SU-DHL-6 (cell line): ENCODE measurements around the gene OR2F2.

Source experiments
- H2AFZ ChIP-seq: fragments of 200-600 bp; sonication (generic); 2 replicates; pipeline ENCODE4 v1.6.1; 2014; ENCODE audit warnings: low read depth, mild to moderate bottlenecking, moderate library complexity, mixed read lengths, antibody characterized with exemption, low read length; ENCODE audit not compliant: severe bottlenecking
- H3F3A ChIP-seq: fragments of 200-600 bp; shearing (Covaris generic); 2 replicates; pipeline ENCODE4 v1.6.0; 2016; ENCODE audit warnings: antibody characterized with exemption, mild to moderate bottlenecking; ENCODE audit not compliant: insufficient read depth
- H3K27ac ChIP-seq: fragments of 200-600 bp; sonication (generic); 2 replicates; pipeline ENCODE4 v1.5.1; 2016; ENCODE audit warnings: low read depth, mild to moderate bottlenecking, low read length, moderate library complexity, mixed read lengths
- H3K27me3 ChIP-seq: fragments of 200-600 bp; sonication (generic), shearing (Covaris generic); 2 replicates; pipeline ENCODE4 v1.6.0; 2014; ENCODE audit warnings: mild to moderate bottlenecking, low read length
- H3K36me3 ChIP-seq: fragments of 200-600 bp; sonication (generic); 2 replicates; pipeline ENCODE4 v1.6.1; 2014; ENCODE audit warnings: mild to moderate bottlenecking, low read length, mixed read lengths
- H3K4me2 ChIP-seq: fragments of 300-600, 200-600 bp; shearing (Covaris generic), sonication (generic); 2 replicates; pipeline ENCODE4 v1.6.0; 2014; ENCODE audit warnings: low read length, low read depth, mild to moderate bottlenecking; ENCODE audit not compliant: poor library complexity, severe bottlenecking
- H3K4me3 ChIP-seq: fragments of 200-600 bp; sonication (generic); 2 replicates; pipeline ENCODE4 v1.5.1; 2014; ENCODE audit warnings: antibody characterized with exemption, low read length, mild to moderate bottlenecking, mixed read lengths; ENCODE audit not compliant: insufficient read depth, poor library complexity, severe bottlenecking
- H3K79me2 ChIP-seq: fragments of 200-600 bp; sonication (generic); 2 replicates; pipeline ENCODE4 v1.6.1; 2014; ENCODE audit warnings: mild to moderate bottlenecking, low read length, moderate library complexity; ENCODE audit not compliant: insufficient read depth
- H3K9ac ChIP-seq: fragments of 200-600 bp; sonication (generic); 2 replicates; pipeline ENCODE4 v1.7.0; 2014; ENCODE audit warnings: mild to moderate bottlenecking, low read length
- H3K9me2 ChIP-seq: fragments of 200-600 bp; sonication (generic); replicated peaks from 2 replicates; pipeline ENCODE4 v1.6.1; 2014; ENCODE audit warnings: low read length; ENCODE audit not compliant: insufficient read depth
- H3K9me3 ChIP-seq: fragments of 200-600 bp; sonication (generic); 2 replicates; pipeline ENCODE4 v1.6.1; 2014; ENCODE audit warnings: low read length, mixed read lengths; ENCODE audit not compliant: insufficient read depth
- H4K20me1 ChIP-seq: fragments of 200-600 bp; sonication (generic); 2 replicates; pipeline ENCODE4 v1.6.1; 2014; ENCODE audit warnings: low read depth, mild to moderate bottlenecking, antibody characterized with exemption, low read length, moderate library complexity, mixed read lengths
- CTCF ChIP-seq: fragments of 200-600 bp; sonication (generic); IDR thresholded peaks from one replicate; pipeline ENCODE4 v1.5.1; 2017; ENCODE audit warnings: antibody characterized with exemption, mild to moderate bottlenecking, low read length, moderate library complexity; ENCODE audit not compliant: insufficient read depth, poor library complexity, severe bottlenecking
- EZH2phosphoT487 ChIP-seq: fragments of 200-600 bp; sonication (generic), shearing (Covaris generic); conservative IDR thresholded peaks from 2 replicates; pipeline ENCODE4 v1.6.1; 2018; ENCODE audit warnings: mild to moderate bottlenecking, antibody characterized with exemption, low read length, moderate library complexity, mixed read lengths

The OR2F2 gene

GRCh38 chr7:143974459-143974858 is 39.4 kb downstream of the OR2F2 start:
- Histone ChIP-seq H4K20me1 (no peaks in the 10 kb centered on the region), H3K9me3 (no peaks in the 10 kb centered on the region), H3K4me3 (no peak overlapping the region), H3K9ac (no peak overlapping the region), H3K27ac (no peak overlapping the region), H3K4me2 (no peak overlapping the region), H3K36me3 (no peaks in the 10 kb centered on the region), H3K27me3 (no peaks in the 10 kb centered on the region), H3F3A (no peaks in the 10 kb centered on the region), H3K9me2 (no peaks in the 10 kb centered on the region), H3K79me2 (no peaks in the 10 kb centered on the region), H2AFZ (no peak overlapping the region)
- TF ChIP-seq EZH2phosphoT487 (no peak), CTCF (no peak)

GRCh38 chr7:143975617-143976016 is 40.6 kb downstream of the OR2F2 start:
- Histone ChIP-seq H3K79me2 (no peaks in the 10 kb centered on the region), H3K36me3 (no peaks in the 10 kb centered on the region), H3K9me3 (no peaks in the 10 kb centered on the region), H2AFZ (no peak overlapping the region), H3K4me2 (no peak overlapping the region), H3K27me3 (no peaks in the 10 kb centered on the region), H3F3A (no peaks in the 10 kb centered on the region), H3K9ac (no peak overlapping the region), H4K20me1 (no peaks in the 10 kb centered on the region), H3K9me2 (no peaks in the 10 kb centered on the region), H3K27ac (no peak overlapping the region), H3K4me3 (no peak overlapping the region)
- TF ChIP-seq EZH2phosphoT487, result no peak
- TF ChIP-seq CTCF, result no peak

- Histone ChIP-seq H3K4me3 (no peak overlapping the region), H3K79me2 (no peaks in the 10 kb centered on the region), H4K20me1 (no peaks in the 10 kb centered on the region), H3K9me2 (no peaks in the 10 kb centered on the region), H2AFZ (no peak overlapping the region), H3K36me3 (no peaks in the 10 kb centered on the region), H3K4me2 (no peak overlapping the region), H3F3A (no peaks in the 10 kb centered on the region), H3K9ac (no peak overlapping the region), H3K27ac (no peak overlapping the region), H3K9me3 (no peaks in the 10 kb centered on the region), H3K27me3 (no peaks in the 10 kb centered on the region)
- TF ChIP-seq CTCF, result no peak
These were observed 43.6 kb downstream of the OR2F2 start for GRCh38 chr7:143978585-143978984.

- Histone ChIP-seq H3K36me3 (no peaks in the 10 kb centered on the region), H3F3A (no peaks in the 10 kb centered on the region), H3K9ac (no peak overlapping the region), H2AFZ (no peak overlapping the region), H3K9me2 (no peaks in the 10 kb centered on the region), H4K20me1 (no peaks in the 10 kb centered on the region), H3K4me3 (no peak overlapping the region), H3K79me2 (no peaks in the 10 kb centered on the region), H3K9me3 (no peaks in the 10 kb centered on the region), H3K4me2 (no peak overlapping the region), H3K27ac (no peak overlapping the region), H3K27me3 (no peaks in the 10 kb centered on the region)
- no peak for TF ChIP-seq CTCF
- TF ChIP-seq EZH2phosphoT487, result no peak
These were observed 44.3 kb downstream of the OR2F2 start for GRCh38 chr7:143979359-143979758.
